Gastrocnemius medialis (tissue), 4 donors: Measurements from ENCODE around the gene FAM13A.

ENCODE experiments used
- CTCF ChIP-seq, 5 experiments: fragments of 450-650 bp in 3 of 5; fragments of 200-600 bp in 2 of 5; sonication (generic) in 2 of 5; IDR thresholded peaks in 4 of 5; conservative IDR thresholded peaks in 1 of 5; 1 replicate in 4 of 5; 2 replicates in 1 of 5; pipeline ENCODE4 v1.5.1; 2016 to 2019; ENCODE audit warnings: antibody characterized with exemption in 5 of 5, mild to moderate bottlenecking in 3 of 5, moderate library complexity in 3 of 5
- POLR2A ChIP-seq, 2 donors: fragments of 450-650 bp; IDR thresholded peaks; one replicate each; pipeline ENCODE4 v1.6.1; 2017; ENCODE audit warnings: antibody characterized with exemption in 2 of 2, mild to moderate bottlenecking in 2 of 2, moderate library complexity in 2 of 2

- TF ChIP-seq CTCF (IDR thresholded peaks at IDR 0.05 in 4 of 5, conservative IDR thresholded peaks at IDR 0.05 in 1 of 5) (no peak), POLR2A (IDR thresholded peaks at IDR 0.05) (no peak)
Measured at GRCh38 chr4:89099034-89099433, 42.0 kb upstream of the FAM13A start.
